ENCODE measurements around the gene MYORG. TPM values are rescaled to one million over a fixed set of nuclear protein-coding genes. Genes with fewer than 3 reads are reported as not detected.

Gene MYORG
- total RNA-seq, 3 donors from 2014 or later (not counting 1 experiment from before 2014, with no cell fraction given): 0.58 to 0.93 (median 0.92) TPM

DNA sequence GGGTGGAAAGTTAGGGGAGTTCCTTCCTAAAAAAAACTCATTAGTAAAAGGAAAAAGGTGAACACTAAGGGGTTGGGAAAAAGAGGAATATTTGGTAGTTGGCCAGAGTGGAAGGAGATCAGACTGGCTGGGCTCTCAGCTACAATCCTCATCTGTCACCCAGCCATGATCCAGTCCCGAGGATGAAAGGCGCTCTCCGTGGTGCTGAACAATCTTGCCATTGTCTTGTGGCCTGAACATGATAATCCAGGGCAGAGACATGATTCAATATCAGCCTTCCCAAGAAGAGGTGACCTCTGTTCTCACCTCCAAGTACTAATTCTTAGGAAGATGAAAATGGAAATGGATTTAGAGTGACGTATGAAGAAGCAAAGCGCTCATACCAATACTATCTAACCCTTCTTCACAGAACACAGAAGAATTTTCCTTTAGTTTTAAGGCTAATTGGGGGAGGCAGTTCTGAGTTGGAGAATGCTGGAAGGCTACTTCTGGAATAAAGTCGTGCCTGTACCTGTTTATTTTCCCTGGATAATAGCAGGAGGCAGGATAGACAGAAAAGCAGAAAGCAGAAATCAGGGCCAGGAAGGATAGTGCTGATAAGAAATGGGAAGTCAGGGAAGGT is 36.6 kb upstream of the MYORG start:
- Mint-ChIP-seq H3K27ac (no peak overlapping the region), H3K9me3 (no peaks in the 10 kb centered on the region), H3K27me3 (ENCODE audit: low read depth in 2 of 2) (no peaks in the 10 kb centered on the region), H3K4me1 (peaks cover 0 to 4% of the 10 kb centered on the region in 2 donors), H3K36me3 (no peaks in the 10 kb centered on the region), H3K4me3 (no peak overlapping the region)
- TF ChIP-seq, protein P1, sequence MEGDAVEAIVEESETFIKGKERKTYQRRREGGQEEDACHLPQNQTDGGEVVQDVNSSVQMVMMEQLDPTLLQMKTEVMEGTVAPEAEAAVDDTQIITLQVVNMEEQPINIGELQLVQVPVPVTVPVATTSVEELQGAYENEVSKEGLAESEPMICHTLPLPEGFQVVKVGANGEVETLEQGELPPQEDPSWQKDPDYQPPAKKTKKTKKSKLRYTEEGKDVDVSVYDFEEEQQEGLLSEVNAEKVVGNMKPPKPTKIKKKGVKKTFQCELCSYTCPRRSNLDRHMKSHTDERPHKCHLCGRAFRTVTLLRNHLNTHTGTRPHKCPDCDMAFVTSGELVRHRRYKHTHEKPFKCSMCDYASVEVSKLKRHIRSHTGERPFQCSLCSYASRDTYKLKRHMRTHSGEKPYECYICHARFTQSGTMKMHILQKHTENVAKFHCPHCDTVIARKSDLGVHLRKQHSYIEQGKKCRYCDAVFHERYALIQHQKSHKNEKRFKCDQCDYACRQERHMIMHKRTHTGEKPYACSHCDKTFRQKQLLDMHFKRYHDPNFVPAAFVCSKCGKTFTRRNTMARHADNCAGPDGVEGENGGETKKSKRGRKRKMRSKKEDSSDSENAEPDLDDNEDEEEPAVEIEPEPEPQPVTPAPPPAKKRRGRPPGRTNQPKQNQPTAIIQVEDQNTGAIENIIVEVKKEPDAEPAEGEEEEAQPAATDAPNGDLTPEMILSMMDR (IDR thresholded peaks at IDR 0.05): no peak
- no peak overlapping the region for H3K27ac ChIP-seq (ENCODE audit: low read length)
- no peaks in the 10 kb centered on the region for H3K36me3 ChIP-seq (ENCODE audit: control insufficient read depth, insufficient read depth, low read length)
- intact Hi-C loops (cut with micrococcal nuclease): no loop called here
- H3K4me1 ChIP-seq (ENCODE audit: control insufficient read depth, insufficient read depth, low read length): no peaks in the 10 kb centered on the region
- no peaks in the 10 kb centered on the region for H3K27me3 ChIP-seq (ENCODE audit: control insufficient read depth, insufficient read depth, low read length)
- H3K9me3 ChIP-seq (ENCODE audit: control insufficient read depth, insufficient read depth, low read length): no peaks in the 10 kb centered on the region
- DNase-seq: peak in 1 of 2 donors; percentile 33
- WGBS (ENCODE audit: insufficient coverage): 8% methylated on average over 4 of the region's 6 CpGs
- no peak overlapping the region for H3K4me3 ChIP-seq (ENCODE audit: low read length)
- ATAC-seq: no peak

DNA sequence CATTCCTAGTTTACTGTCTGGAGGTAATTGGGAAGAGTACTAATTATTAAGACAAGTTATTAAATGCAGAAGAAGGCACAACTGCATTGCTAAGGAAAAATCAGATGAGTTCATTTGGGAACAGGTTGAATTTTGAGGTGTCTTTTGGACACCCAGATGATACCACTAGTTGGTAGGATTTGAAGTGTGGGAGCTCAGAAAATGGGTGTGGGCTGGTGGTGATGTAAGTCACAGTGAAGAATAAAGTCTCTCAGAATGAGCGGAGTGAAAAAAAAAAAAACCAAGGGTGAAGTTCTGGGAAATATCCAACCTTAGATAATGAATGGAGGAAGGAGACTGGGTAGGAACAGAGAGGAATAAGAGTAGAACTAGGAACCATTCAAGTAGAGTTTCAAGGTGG is 35.6 kb upstream of the MYORG start:
- H3K27ac Mint-ChIP-seq: no peak overlapping the region

DNA sequence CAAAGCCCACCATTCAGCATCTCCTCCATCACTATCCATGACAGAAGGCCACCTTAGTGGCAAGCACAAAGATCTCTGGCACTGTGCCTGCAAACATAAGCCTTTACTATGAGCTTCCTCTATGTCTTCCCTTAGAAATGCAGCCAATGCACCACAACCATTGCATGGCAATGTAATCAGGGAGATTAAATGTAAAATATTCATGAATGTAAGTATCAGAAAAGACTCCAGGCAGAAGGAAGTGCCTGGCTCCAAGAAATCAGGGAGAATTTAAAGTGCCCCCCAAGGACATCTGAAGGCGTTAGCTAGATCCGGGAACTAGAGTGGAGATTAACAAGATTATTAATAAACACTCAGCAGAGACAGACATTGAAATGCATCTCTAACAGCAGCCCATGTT is 32.5 kb upstream of the MYORG start:
- intact Hi-C loops (cut with micrococcal nuclease): no loop called here
- H3K27ac Mint-ChIP-seq: no peak overlapping the region
- WGBS (ENCODE audit: insufficient coverage): 100% methylated on average over 2 of the region's 2 CpGs

More for the DNA sequence above, 35.6 kb upstream of the MYORG start:
- WGBS (ENCODE audit: insufficient coverage): 54% methylated on average over 1 of the region's 1 CpG
- Mint-ChIP-seq H3K9me3 (no peaks in the 10 kb centered on the region), H3K4me1 (peaks cover 0 to 4% of the 10 kb centered on the region in 2 donors), H3K4me3 (no peak overlapping the region), H3K27me3 (ENCODE audit: low read depth in 2 of 2) (no peaks in the 10 kb centered on the region), H3K36me3 (no peaks in the 10 kb centered on the region)
- no peaks in the 10 kb centered on the region for H3K9me3 ChIP-seq (ENCODE audit: control insufficient read depth, insufficient read depth, low read length)
- H3K4me3 ChIP-seq (ENCODE audit: low read length): no peak overlapping the region
- intact Hi-C loops (cut with micrococcal nuclease): no loop called here
- no peaks in the 10 kb centered on the region for H3K4me1 ChIP-seq (ENCODE audit: control insufficient read depth, insufficient read depth, low read length)
- H3K36me3 ChIP-seq (ENCODE audit: control insufficient read depth, insufficient read depth, low read length): no peaks in the 10 kb centered on the region
- no peak overlapping the region for H3K27ac ChIP-seq (ENCODE audit: low read length)
- H3K27me3 ChIP-seq (ENCODE audit: control insufficient read depth, insufficient read depth, low read length): no peaks in the 10 kb centered on the region
- DNase-seq (no peak), ATAC-seq (no peak)
- TF ChIP-seq, protein P1 (IDR thresholded peaks at IDR 0.05): no peak

More for the DNA sequence above, 32.5 kb upstream of the MYORG start:
- Histone ChIP-seq H3K4me1 (ENCODE audit: control insufficient read depth, insufficient read depth, low read length) (no peaks in the 10 kb centered on the region), H3K27ac (ENCODE audit: low read length) (no peak overlapping the region), H3K36me3 (ENCODE audit: control insufficient read depth, insufficient read depth, low read length) (no peaks in the 10 kb centered on the region), H3K27me3 (ENCODE audit: control insufficient read depth, insufficient read depth, low read length) (no peaks in the 10 kb centered on the region), H3K4me3 (ENCODE audit: low read length) (no peak overlapping the region), H3K9me3 (ENCODE audit: control insufficient read depth, insufficient read depth, low read length) (no peaks in the 10 kb centered on the region)
- Mint-ChIP-seq H3K4me3 (no peak overlapping the region), H3K4me1 (peaks cover 0 to 4% of the 10 kb centered on the region in 2 donors), H3K9me3 (no peaks in the 10 kb centered on the region), H3K27me3 (ENCODE audit: low read depth in 2 of 2) (no peaks in the 10 kb centered on the region), H3K36me3 (no peaks in the 10 kb centered on the region)
- ATAC-seq (no peak), DNase-seq (no peak)
- TF ChIP-seq, protein P1 (IDR thresholded peaks at IDR 0.05): no peak
